ENCODE measurements around the gene MATR3.

MATR3 gene

GRCh38 chr5:139293202-139293506, 386 bp upstream of the MATR3 start:
- DNase-seq (ENCODE audit: low read depth, low spot score), result no peak

DNA sequence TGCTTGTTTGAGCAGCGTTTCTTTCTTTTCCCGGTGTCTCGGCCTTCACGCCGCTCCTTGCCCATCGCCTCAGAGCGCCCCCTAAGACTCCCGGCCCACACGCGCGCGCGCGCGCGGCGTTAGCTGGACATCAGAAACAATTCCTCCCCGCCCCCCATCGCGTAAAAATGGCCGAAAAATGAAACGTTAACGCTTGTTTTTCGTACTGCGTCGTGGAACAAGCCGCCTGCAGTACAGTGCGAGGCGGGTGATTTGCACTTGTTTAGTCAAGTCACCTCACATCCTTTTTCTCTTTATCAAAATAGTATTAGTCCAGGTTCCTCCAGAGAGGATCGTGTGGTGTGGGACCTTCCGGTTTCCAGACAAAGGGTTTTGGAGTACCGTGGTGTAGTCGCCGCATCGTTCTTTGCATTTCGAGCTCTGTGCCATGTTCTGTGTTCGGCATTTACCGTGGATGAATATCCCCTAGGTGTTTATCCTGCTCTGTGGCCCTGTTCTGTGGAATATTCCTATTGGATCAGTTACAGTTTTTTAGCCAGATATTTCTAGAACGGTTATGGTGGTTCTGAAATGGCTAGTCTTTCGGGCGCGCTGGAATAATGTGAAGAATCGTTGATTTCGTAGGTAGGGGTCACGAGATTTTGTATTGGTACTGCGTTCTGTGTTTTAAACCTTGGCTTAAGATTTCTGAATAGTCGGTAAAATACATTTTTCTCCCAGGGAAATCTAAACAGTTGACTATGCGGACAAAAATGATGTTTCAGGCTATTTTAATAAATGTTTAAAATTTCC, 1.0 kb downstream of the MATR3 start:
- Histone ChIP-seq H3K4me3 (peak overlapping the region; percentile 97), H3K9ac (ENCODE audit: insufficient read length) (peak overlapping the region; percentile 100), H3K27ac (peak overlapping the region; percentile 98), H3K36me3 (ENCODE audit: insufficient read depth, low read length) (peaks cover 40% of the 10 kb centered on the region), H3K9me3 (ENCODE audit: low read depth, low read length) (no peaks in the 10 kb centered on the region)
- no peak for DNase-seq (ENCODE audit: low read depth, low spot score)
- TF ChIP-seq FOXP2 (optimal IDR thresholded peaks at IDR 0.05; ENCODE audit: control extremely low read depth, extremely low read length, insufficient read depth), result no peak
- TF ChIP-seq EZH2 (IDR thresholded peaks at IDR 0.05), result no peak
- no peak for TF ChIP-seq POLR2AphosphoS5 (IDR thresholded peaks at IDR 0.05; ENCODE audit: borderline replicate concordance, low read depth, low read length)

More at GRCh38 chr5:139293202-139293506, 386 bp upstream of the MATR3 start:
- no peaks in the 10 kb centered on the region for H3K9me3 ChIP-seq (ENCODE audit: low read depth, low read length)
- H3K9ac ChIP-seq (ENCODE audit: insufficient read length), result peak overlapping the region; percentile 47
- H3K36me3 ChIP-seq (ENCODE audit: insufficient read depth, low read length), result peaks cover 29% of the 10 kb centered on the region
- peak overlapping the region; percentile 97 for H3K4me3 ChIP-seq
- no peak for TF ChIP-seq FOXP2 (optimal IDR thresholded peaks at IDR 0.05; ENCODE audit: control extremely low read depth, extremely low read length, insufficient read depth)
- peak overlapping the region; percentile 98 for H3K27ac ChIP-seq

DNA sequence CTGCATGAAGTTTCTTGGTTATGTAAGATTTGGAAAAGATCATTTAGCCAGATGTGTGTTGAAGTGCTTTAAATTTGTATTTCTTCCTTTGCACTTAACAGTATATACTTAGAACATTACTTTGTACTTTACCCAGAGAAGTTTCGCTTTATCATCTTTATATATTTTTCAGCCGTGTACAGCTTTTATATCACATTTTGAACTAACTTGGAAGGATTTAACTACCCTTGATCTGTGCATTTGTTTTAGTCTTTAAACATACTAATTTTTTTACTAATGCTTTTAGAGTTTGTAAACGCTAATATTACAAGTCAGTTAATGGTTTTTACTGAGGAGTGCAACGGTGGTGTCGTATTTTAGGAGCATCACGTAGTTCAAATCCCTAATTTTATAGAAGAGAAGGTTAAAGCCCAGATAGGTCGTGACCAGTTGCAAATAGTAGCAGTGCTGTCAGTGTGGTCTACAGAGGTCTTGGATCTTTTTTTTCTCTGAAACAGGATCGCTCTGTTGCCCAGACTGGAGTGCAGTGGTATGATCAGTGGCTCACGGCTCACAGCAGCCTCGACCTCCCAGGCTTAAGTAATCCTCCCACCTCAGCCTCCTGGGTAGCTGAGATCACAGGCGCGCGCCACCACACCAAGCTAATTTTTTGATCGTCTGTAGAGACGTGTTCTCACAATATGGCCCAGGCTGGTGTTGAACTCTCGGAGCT, 2.0 kb downstream of the MATR3 start:
- H3K9ac ChIP-seq (ENCODE audit: insufficient read length), result peak overlapping the region; percentile 100
- H3K4me3 ChIP-seq, result peak overlapping the region; percentile 97
- no peak for TF ChIP-seq POLR2AphosphoS5 (IDR thresholded peaks at IDR 0.05; ENCODE audit: borderline replicate concordance, low read depth, low read length)
- no peak for TF ChIP-seq EZH2 (IDR thresholded peaks at IDR 0.05)
- TF ChIP-seq FOXP2 (optimal IDR thresholded peaks at IDR 0.05; ENCODE audit: control extremely low read depth, extremely low read length, insufficient read depth), result no peak
- H3K27ac ChIP-seq, result peak overlapping the region; percentile 98; the same call in 1 of the 2 replicates
- H3K9me3 ChIP-seq (ENCODE audit: low read depth, low read length), result no peaks in the 10 kb centered on the region
- DNase-seq (ENCODE audit: low read depth, low spot score), result no peak
- peaks cover 40% of the 10 kb centered on the region for H3K36me3 ChIP-seq (ENCODE audit: insufficient read depth, low read length)

DNA sequence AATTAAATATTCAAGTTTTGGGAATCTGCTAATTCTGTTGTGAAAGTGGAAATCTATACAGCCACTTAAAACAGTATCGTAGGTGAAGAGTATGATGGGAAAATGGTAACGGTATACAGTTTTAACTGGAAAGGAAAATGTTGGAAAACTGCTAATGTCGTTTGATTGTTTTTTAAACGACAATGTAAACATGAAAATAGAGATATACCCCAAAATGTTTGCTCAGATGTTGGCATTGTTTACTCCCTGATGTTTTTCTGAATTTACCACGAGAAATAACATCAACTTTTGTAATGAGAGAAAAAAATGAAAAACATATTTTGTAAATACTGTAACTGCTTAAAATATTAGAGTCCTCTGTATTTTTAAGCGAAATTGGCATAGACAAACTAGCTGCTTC, 2.7 kb downstream of the MATR3 start:
- Histone ChIP-seq H3K27ac (no peak overlapping the region), H3K36me3 (ENCODE audit: insufficient read depth, low read length) (peaks cover 34% of the 10 kb centered on the region)

GRCh38 chr5:139296862-139297326, 3.4 kb downstream of the MATR3 start:
- peaks cover 39% of the 10 kb centered on the region for H3K36me3 ChIP-seq (ENCODE audit: insufficient read depth, low read length)
- no peak for DNase-seq (ENCODE audit: low read depth, low spot score)
- no peak overlapping the region; the same call in 1 of the 2 replicates for H3K27ac ChIP-seq
- H3K4me3 ChIP-seq, result peak overlapping the region; percentile 28
- H3K9me3 ChIP-seq (ENCODE audit: low read depth, low read length), result no peaks in the 10 kb centered on the region
- TF ChIP-seq EZH2 (IDR thresholded peaks at IDR 0.05) (no peak), FOXP2 (optimal IDR thresholded peaks at IDR 0.05; ENCODE audit: control extremely low read depth, extremely low read length, insufficient read depth) (no peak), POLR2AphosphoS5 (IDR thresholded peaks at IDR 0.05; ENCODE audit: borderline replicate concordance, low read depth, low read length) (no peak)
- peak overlapping the region; percentile 21 for H3K9ac ChIP-seq (ENCODE audit: insufficient read length)

More for the DNA sequence above, 2.7 kb downstream of the MATR3 start:
- no peak for DNase-seq (ENCODE audit: low read depth, low spot score)
- no peak for TF ChIP-seq POLR2AphosphoS5 (IDR thresholded peaks at IDR 0.05; ENCODE audit: borderline replicate concordance, low read depth, low read length)
- TF ChIP-seq EZH2 (IDR thresholded peaks at IDR 0.05), result no peak
- no peak for TF ChIP-seq FOXP2 (optimal IDR thresholded peaks at IDR 0.05; ENCODE audit: control extremely low read depth, extremely low read length, insufficient read depth)
- H3K4me3 ChIP-seq, result no peak overlapping the region; the same call in 1 of the 2 replicates
- peak overlapping the region; percentile 8 for H3K9ac ChIP-seq (ENCODE audit: insufficient read length)
- no peaks in the 10 kb centered on the region for H3K9me3 ChIP-seq (ENCODE audit: low read depth, low read length)

GRCh38 chr5:139297439-139298133, 4.0 kb downstream of the MATR3 start:
- peaks cover 39% of the 10 kb centered on the region for H3K36me3 ChIP-seq (ENCODE audit: insufficient read depth, low read length)
- H3K27ac ChIP-seq, result peak overlapping the region; percentile 16; the same call in 1 of the 2 replicates
- TF ChIP-seq EZH2 (IDR thresholded peaks at IDR 0.05) (no peak), FOXP2 (optimal IDR thresholded peaks at IDR 0.05; ENCODE audit: control extremely low read depth, extremely low read length, insufficient read depth) (no peak), POLR2AphosphoS5 (IDR thresholded peaks at IDR 0.05; ENCODE audit: borderline replicate concordance, low read depth, low read length) (no peak)
- no peak for DNase-seq (ENCODE audit: low read depth, low spot score)
- H3K9me3 ChIP-seq (ENCODE audit: low read depth, low read length), result no peaks in the 10 kb centered on the region
- H3K9ac ChIP-seq (ENCODE audit: insufficient read length), result no peak overlapping the region
- H3K4me3 ChIP-seq, result peak overlapping the region; percentile 28

DNA sequence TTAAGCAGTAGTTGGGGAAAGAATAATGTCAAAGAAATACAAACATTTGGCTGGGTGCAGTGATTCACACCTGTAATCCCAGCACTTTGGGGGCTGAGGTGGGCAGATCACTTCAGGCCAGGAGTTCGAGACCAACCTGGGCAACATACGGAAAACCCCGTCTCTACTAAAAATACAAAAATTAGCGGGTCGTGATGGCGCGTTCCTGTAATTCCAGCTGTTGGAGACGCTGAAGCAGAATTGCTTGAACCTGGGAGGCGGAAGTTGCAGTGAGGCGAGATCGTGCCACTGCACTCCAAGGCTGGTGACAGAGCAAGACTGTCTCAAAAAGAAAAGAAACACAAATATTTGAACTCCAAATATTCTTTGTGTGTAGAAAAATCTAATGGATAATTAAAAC, 4.7 kb downstream of the MATR3 start:
- Histone ChIP-seq H3K4me3 (no peak overlapping the region), H3K9me3 (ENCODE audit: low read depth, low read length) (no peaks in the 10 kb centered on the region), H3K27ac (0 out of 2 replicates have a peak overlapping the region, but pooled peaks have one; percentile 16), H3K36me3 (ENCODE audit: insufficient read depth, low read length) (peaks cover 41% of the 10 kb centered on the region), H3K9ac (ENCODE audit: insufficient read length) (no peak overlapping the region)
- TF ChIP-seq POLR2AphosphoS5 (IDR thresholded peaks at IDR 0.05; ENCODE audit: borderline replicate concordance, low read depth, low read length) (no peak), EZH2 (IDR thresholded peaks at IDR 0.05) (no peak), FOXP2 (optimal IDR thresholded peaks at IDR 0.05; ENCODE audit: control extremely low read depth, extremely low read length, insufficient read depth) (no peak)
- DNase-seq (ENCODE audit: low read depth, low spot score), result no peak

DNA sequence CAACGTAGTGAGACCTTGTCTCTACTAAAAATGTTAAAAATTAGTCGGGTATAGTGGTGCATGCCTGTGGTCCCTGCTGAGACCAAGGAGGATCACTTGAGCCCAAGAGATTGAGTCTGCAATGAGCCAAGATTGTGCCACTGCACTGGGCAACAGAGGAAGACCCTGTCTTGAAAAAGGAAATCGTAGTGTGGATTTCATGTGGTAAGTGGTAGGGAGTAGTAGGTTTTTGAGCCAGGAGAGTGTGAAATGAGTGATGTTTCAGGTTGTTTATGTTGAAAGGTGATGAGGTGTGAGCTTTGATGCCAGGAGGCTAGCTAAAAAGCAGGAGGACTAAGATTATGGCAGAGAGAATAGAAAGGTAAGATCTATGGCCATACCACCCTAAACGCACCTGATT, 5.9 kb downstream of the MATR3 start:
- TF ChIP-seq POLR2AphosphoS5 (IDR thresholded peaks at IDR 0.05; ENCODE audit: borderline replicate concordance, low read depth, low read length), result no peak
- no peak for TF ChIP-seq EZH2 (IDR thresholded peaks at IDR 0.05)
- no peak for TF ChIP-seq FOXP2 (optimal IDR thresholded peaks at IDR 0.05; ENCODE audit: control extremely low read depth, extremely low read length, insufficient read depth)
- H3K9me3 ChIP-seq (ENCODE audit: low read depth, low read length), result no peaks in the 10 kb centered on the region
- no peak overlapping the region for H3K9ac ChIP-seq (ENCODE audit: insufficient read length)
- no peak for DNase-seq (ENCODE audit: low read depth, low spot score)
- H3K27ac ChIP-seq, result no peak overlapping the region
- no peak overlapping the region for H3K4me3 ChIP-seq
- peaks cover 41% of the 10 kb centered on the region for H3K36me3 ChIP-seq (ENCODE audit: insufficient read depth, low read length)

Data from SK-N-MC (cell line).